Neural cell (in vitro differentiated cells): ENCODE data around the gene CADM1. TPM values are rescaled to one million over a fixed set of nuclear protein-coding genes. Genes with fewer than 3 reads are reported as not detected.

Experiments
- H2AFZ ChIP-seq: fragments of 200-600, 300-800 bp; sonication (generic), shearing (Covaris generic); 2 replicates; pipeline ENCODE4 v1.6.0; 2014; ENCODE audit warnings: low read depth, mild to moderate bottlenecking, antibody characterized with exemption, low read length, moderate library complexity
- H3F3A ChIP-seq: fragments of 200-600 bp; shearing (Covaris generic); 2 replicates; pipeline ENCODE4 v1.6.1; 2016; ENCODE audit warnings: mild to moderate bottlenecking, moderate library complexity, mixed read lengths, antibody characterized with exemption, low read length; ENCODE audit not compliant: insufficient read depth, poor library complexity, severe bottlenecking
- H3K27ac ChIP-seq: fragments of 200-600, 300-800 bp; sonication (generic), shearing (Covaris generic); 2 replicates; pipeline ENCODE4 v1.5.1; 2014; ENCODE audit warnings: mild to moderate bottlenecking, low read length, moderate library complexity
- H3K27me3 ChIP-seq: fragments of 300-800, 200-600 bp; sonication (generic), shearing (Covaris generic); 2 replicates; pipeline ENCODE4 v1.6.0; 2014; ENCODE audit warnings: mild to moderate bottlenecking, low read depth, low read length, moderate library complexity; ENCODE audit not compliant: insufficient read depth
- H3K36me3 ChIP-seq: fragments of 300-800, 200-600 bp; sonication (generic), shearing (Covaris generic); 2 replicates; pipeline ENCODE4 v1.5.1; 2014; ENCODE audit warnings: mild to moderate bottlenecking, antibody characterized with exemption, low read length, moderate library complexity; ENCODE audit not compliant: insufficient read depth
- H3K4me2 ChIP-seq: fragments of 300-800, 200-600 bp; sonication (generic), shearing (Covaris generic); 2 replicates; pipeline ENCODE4 v1.6.0; 2014; ENCODE audit warnings: mild to moderate bottlenecking, low read length
- H3K4me3 ChIP-seq: fragments of 300-800, 200-600 bp; sonication (generic), shearing (Covaris generic); 2 replicates; pipeline ENCODE4 v1.5.1; 2014; ENCODE audit warnings: mild to moderate bottlenecking, low read length, moderate library complexity
- H3K79me2 ChIP-seq: fragments of 200-600 bp; shearing (Covaris generic); replicated peaks from 2 replicates; pipeline ENCODE4 v1.6.0; 2014; ENCODE audit warnings: mild to moderate bottlenecking, low read length, moderate library complexity; ENCODE audit not compliant: insufficient read depth
- H3K9ac ChIP-seq: fragments of 300-800, 200-600 bp; sonication (generic), shearing (Covaris generic); 2 replicates; pipeline ENCODE4 v1.6.1; 2016; ENCODE audit warnings: mild to moderate bottlenecking, low read length, mixed read lengths
- H3K9me2 ChIP-seq: fragments of 200-600 bp; shearing (Covaris generic); 2 replicates; pipeline ENCODE4 v1.6.1; 2016; ENCODE audit warnings: mild to moderate bottlenecking, low read length, mixed read lengths; ENCODE audit not compliant: insufficient read depth
- H3K9me3 ChIP-seq: fragments of 200-600, 300-800 bp; sonication (generic), shearing (Covaris generic); 2 replicates; pipeline ENCODE4 v1.6.1; 2016; ENCODE audit warnings: mild to moderate bottlenecking, mixed run types, low read length, moderate library complexity, mixed read lengths
- H4K20me1 ChIP-seq: fragments of 200-600 bp; shearing (Covaris generic); 2 replicates; pipeline ENCODE4 v1.6.1; 2016; ENCODE audit warnings: mild to moderate bottlenecking, mixed run types; ENCODE audit not compliant: insufficient read depth
- EZH2 ChIP-seq: fragments of 200-600, 300-800 bp; shearing (Covaris generic), sonication (generic); IDR thresholded peaks from 2 replicates; pipeline ENCODE4 v1.6.1; 2014; ENCODE audit warnings: antibody characterized with exemption, low read length, borderline replicate concordance, mild to moderate bottlenecking; ENCODE audit not compliant: insufficient read depth, poor library complexity, severe bottlenecking
- MXI1 ChIP-seq: fragments of 450-650 bp; conservative IDR thresholded peaks from 2 replicates; pipeline ENCODE4 v1.6.1; 2014; ENCODE audit warnings: antibody characterized with exemption, mild to moderate bottlenecking; ENCODE audit not compliant: poor library complexity, severe bottlenecking
- POLR2AphosphoS5 ChIP-seq: IDR thresholded peaks from 2 replicates; pipeline ENCODE4 v1.6.1; 2012
- RAD21 ChIP-seq: fragments of 450-650 bp; conservative IDR thresholded peaks from 2 replicates; pipeline ENCODE4 v1.6.1; 2014; ENCODE audit warnings: antibody characterized with exemption, mild to moderate bottlenecking, moderate library complexity
- SMC3 ChIP-seq: fragments of 450-650 bp; conservative IDR thresholded peaks from 2 replicates; pipeline ENCODE4 v1.6.1; 2014; ENCODE audit warnings: antibody characterized with exemption, mild to moderate bottlenecking, moderate library complexity; ENCODE audit not compliant: poor library complexity
- TAF1 ChIP-seq: IDR thresholded peaks from 2 replicates; pipeline ENCODE4 v1.6.1; 2012; ENCODE audit warnings: low read depth
- polyA plus RNA-seq: library from polyadenylated mRNA; depleted of rRNA; stranded (reverse); fragments of >200 nt; gene quantifications from 2 replicates; pipeline ENCODE4 v1.2.3, GENCODE V29; 2014
- TF ChIP-seq, protein P1 (sequence below): fragments of 450-650 bp; IDR thresholded peaks from 2 replicates; pipeline ENCODE4 v1.5.1; 2014; ENCODE audit warnings: antibody characterized with exemption, mild to moderate bottlenecking, moderate library complexity; ENCODE audit not compliant: poor library complexity, severe bottlenecking

CADM1 gene
- polyA plus RNA-seq, 1 donor from 2014 or later: 92.1 TPM

DNA sequence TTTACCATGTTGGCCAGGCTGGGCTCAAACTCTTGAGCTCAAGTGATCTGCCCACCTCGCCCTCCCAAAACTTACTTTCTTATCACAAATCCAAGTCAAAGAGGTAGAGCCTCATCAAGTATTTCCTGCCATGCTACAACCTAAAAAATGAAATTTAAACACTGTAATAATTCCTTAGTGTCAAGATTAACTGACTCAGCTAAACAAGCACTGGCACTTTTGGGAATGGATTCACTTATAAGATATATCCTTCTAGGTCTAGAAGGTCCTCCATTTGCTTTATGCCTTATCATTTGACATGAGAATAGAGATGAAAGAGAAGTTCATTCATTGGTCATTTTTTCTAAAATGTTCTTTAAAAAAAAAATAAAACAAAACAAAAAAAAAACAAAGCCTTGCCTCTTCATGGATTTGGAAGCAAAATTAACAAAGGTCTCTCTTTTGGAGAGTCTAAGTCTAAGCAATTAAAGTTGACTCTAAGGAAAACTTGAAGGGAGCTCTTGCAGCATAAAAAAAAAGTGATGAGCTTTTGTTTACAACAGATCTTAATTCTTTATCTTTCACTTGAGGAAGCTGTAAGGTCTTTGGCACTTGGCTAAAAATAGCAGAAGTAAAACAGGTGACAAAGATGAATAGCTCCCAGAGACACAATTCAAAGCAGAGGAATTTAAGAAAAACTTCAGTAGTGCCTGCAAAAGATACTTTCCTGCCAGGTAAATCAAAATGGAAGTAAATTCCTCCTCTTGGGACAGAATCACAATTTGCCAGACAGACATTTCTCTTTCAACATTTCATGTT, 50.3 kb downstream of the CADM1 start:
- Histone ChIP-seq H3K9me3 (no peaks in the 10 kb centered on the region), H3F3A (no peaks in the 10 kb centered on the region), H3K79me2 (peaks cover 18% of the 10 kb centered on the region), H3K36me3 (no peaks in the 10 kb centered on the region), H4K20me1 (no peaks in the 10 kb centered on the region), H3K4me3 (no peak overlapping the region), H3K9me2 (no peaks in the 10 kb centered on the region), H3K27me3 (no peaks in the 10 kb centered on the region), H3K9ac (no peak overlapping the region), H2AFZ (no peak overlapping the region), H3K4me2 (no peak overlapping the region), H3K27ac (no peak overlapping the region)
- no peak for TF ChIP-seq RAD21
- no peak for TF ChIP-seq POLR2AphosphoS5

DNA sequence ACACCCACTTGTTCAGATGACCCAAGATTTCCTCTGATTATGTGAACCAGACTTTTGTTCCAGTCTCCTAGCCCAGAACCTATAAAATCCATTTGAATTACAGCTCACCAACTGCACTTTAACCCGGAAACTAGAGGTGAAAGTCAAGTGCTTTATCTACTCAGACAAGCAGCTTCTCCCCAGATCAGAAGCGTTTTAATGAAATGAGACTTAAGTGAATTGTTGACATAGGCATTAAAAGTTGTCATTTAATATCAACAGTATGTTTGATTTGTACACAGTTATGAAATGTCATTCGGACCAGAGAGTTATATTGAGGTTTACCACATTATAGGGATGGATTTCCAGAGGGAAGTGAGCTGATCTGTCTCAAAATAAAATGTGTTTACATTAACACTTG, 52.0 kb downstream of the CADM1 start:
- no peaks in the 10 kb centered on the region for H3K27me3 ChIP-seq
- no peaks in the 10 kb centered on the region for H3K9me2 ChIP-seq
- H3F3A ChIP-seq: no peaks in the 10 kb centered on the region
- H3K27ac ChIP-seq: no peak overlapping the region
- H3K4me2 ChIP-seq: no peak overlapping the region
- no peaks in the 10 kb centered on the region for H3K36me3 ChIP-seq
- TF ChIP-seq MXI1: no peak
- H3K9ac ChIP-seq: no peak overlapping the region
- H2AFZ ChIP-seq: no peak overlapping the region
- no peak overlapping the region for H3K4me3 ChIP-seq
- H3K79me2 ChIP-seq: peaks cover 13% of the 10 kb centered on the region
- H4K20me1 ChIP-seq: no peaks in the 10 kb centered on the region
- peaks cover 5% of the 10 kb centered on the region for H3K9me3 ChIP-seq

DNA sequence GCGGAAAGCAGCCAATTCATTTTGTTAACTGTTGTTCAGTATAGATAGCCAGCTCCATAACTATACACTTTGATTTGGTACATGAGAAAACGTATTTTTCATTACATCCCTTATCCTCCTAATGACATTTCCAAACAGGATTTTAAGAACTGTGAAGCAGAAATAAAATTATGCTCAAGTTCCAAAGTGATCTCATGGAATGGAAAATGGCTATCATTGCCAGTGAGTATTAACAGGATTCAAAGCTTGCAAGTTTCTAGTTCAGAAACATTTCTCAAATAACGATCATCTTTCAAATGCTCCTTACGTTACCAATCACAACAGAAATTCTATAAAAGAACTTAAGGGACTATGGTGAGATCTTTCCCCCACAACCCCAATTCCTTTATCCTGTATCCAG, 53.7 kb downstream of the CADM1 start:
- Histone ChIP-seq H3K4me2 (no peak overlapping the region), H3K79me2 (peaks cover 18% of the 10 kb centered on the region), H3K27me3 (no peaks in the 10 kb centered on the region), H3K9me3 (peaks cover 7% of the 10 kb centered on the region), H3K9me2 (no peaks in the 10 kb centered on the region), H2AFZ (no peak overlapping the region), H3K36me3 (no peaks in the 10 kb centered on the region), H3K9ac (no peak overlapping the region), H3K27ac (no peak overlapping the region), H4K20me1 (no peaks in the 10 kb centered on the region), H3K4me3 (no peak overlapping the region), H3F3A (no peaks in the 10 kb centered on the region)
- TF ChIP-seq SMC3 (no peak), POLR2AphosphoS5 (no peak), MXI1 (no peak), TAF1 (no peak), EZH2 (no peak)
- TF ChIP-seq, protein P1, sequence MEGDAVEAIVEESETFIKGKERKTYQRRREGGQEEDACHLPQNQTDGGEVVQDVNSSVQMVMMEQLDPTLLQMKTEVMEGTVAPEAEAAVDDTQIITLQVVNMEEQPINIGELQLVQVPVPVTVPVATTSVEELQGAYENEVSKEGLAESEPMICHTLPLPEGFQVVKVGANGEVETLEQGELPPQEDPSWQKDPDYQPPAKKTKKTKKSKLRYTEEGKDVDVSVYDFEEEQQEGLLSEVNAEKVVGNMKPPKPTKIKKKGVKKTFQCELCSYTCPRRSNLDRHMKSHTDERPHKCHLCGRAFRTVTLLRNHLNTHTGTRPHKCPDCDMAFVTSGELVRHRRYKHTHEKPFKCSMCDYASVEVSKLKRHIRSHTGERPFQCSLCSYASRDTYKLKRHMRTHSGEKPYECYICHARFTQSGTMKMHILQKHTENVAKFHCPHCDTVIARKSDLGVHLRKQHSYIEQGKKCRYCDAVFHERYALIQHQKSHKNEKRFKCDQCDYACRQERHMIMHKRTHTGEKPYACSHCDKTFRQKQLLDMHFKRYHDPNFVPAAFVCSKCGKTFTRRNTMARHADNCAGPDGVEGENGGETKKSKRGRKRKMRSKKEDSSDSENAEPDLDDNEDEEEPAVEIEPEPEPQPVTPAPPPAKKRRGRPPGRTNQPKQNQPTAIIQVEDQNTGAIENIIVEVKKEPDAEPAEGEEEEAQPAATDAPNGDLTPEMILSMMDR: no peak
